Stomach (tissue), 4 donors: ENCODE data around the gene FBXO41.

ENCODE experiments used
- POLR2AphosphoS5 ChIP-seq, 3 donors: sonication (generic); formaldehyde crosslinking; IDR thresholded peaks; one replicate each; pipeline ENCODE4 v1.6.1; 2016; ENCODE audit warnings: antibody characterized with exemption in 3 of 3
- TF ChIP-seq, protein P1 (sequence below), 7 experiments: fragments of 450-650 bp in 4 of 7; fragments of 200-600 bp in 3 of 7; sonication (generic) in 3 of 7; IDR thresholded peaks; one replicate each; pipeline ENCODE4 v1.5.1; 2016 to 2019; ENCODE audit warnings: antibody characterized with exemption in 7 of 7, control low read depth in 2 of 7, mild to moderate bottlenecking in 1 of 7

DNA sequence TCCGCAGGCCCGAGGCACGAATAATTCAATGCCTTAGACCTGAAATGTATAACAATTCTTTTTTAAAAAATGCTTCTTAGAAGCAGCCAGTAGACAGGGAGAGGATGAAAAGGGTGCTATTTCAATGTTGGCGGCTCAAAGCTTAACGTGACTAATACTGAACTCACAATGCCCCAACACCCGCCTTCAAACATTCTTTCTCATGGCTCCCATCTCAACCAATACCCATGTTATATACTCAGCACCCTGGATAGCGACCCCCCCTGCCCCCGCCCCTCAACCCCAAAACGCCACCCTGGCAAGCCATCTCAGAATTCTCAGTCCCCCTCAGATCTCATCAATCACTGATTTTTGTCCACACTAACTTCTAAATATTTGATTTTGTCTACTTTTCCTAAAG lies 4.4 kb downstream of the FBXO41 start:
- TF ChIP-seq, protein P1, sequence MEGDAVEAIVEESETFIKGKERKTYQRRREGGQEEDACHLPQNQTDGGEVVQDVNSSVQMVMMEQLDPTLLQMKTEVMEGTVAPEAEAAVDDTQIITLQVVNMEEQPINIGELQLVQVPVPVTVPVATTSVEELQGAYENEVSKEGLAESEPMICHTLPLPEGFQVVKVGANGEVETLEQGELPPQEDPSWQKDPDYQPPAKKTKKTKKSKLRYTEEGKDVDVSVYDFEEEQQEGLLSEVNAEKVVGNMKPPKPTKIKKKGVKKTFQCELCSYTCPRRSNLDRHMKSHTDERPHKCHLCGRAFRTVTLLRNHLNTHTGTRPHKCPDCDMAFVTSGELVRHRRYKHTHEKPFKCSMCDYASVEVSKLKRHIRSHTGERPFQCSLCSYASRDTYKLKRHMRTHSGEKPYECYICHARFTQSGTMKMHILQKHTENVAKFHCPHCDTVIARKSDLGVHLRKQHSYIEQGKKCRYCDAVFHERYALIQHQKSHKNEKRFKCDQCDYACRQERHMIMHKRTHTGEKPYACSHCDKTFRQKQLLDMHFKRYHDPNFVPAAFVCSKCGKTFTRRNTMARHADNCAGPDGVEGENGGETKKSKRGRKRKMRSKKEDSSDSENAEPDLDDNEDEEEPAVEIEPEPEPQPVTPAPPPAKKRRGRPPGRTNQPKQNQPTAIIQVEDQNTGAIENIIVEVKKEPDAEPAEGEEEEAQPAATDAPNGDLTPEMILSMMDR (IDR thresholded peaks at IDR 0.05): no peak
- no peak for TF ChIP-seq POLR2AphosphoS5 (IDR thresholded peaks at IDR 0.05)
